Ureter (tissue), 1 donor: Measurements from ENCODE around the gene OPN1MW3. TPM values are rescaled to one million over a fixed set of nuclear protein-coding genes. Genes with fewer than 3 reads are reported as not detected.
"Not testable (repeated sequence)": the region's sequence is repeated elsewhere in the genome, so short reads cannot be mapped to it uniquely, and the experiment has no call there.

Experiments used
- DNase-seq: peaks from one replicate; pipeline ENCODE4 v3.0.0-alpha.2; 2020; ENCODE audit warnings: low spot score
- total RNA-seq: library from RNA; stranded (reverse); gene quantifications from one replicate; pipeline ENCODE4 v1.2.4, GENCODE V29; 2023
- donor health status: DM: yes; HTN: yes; CAD: no.

OPN1MW3 gene
- total RNA-seq, result not detected

- not testable (repeated sequence) for DNase-seq
Observed at GRCh38 chrX:154257282-154257681, at the start of gene OPN1MW3. Gene OPN1MW3 (plus strand): TSS chrX:154257582. CDS start chrX:154257620, 38 bp downstream.

- DNase-seq, result not testable (repeated sequence)
Observed at GRCh38 chrX:154209670-154210418, 47.5 kb upstream of the OPN1MW3 start.

- DNase-seq, result not testable (repeated sequence)
Observed at GRCh38 chrX:154211057-154211456, 46.3 kb upstream of the OPN1MW3 start.

GRCh38 chrX:154211499-154211898 is 45.9 kb upstream of the OPN1MW3 start:
- not testable (repeated sequence) for DNase-seq

- DNase-seq, result not testable (repeated sequence)
Observed at GRCh38 chrX:154219456-154219855, 37.9 kb upstream of the OPN1MW3 start, which contains the start of gene OPN1MW2. Gene OPN1MW2 (plus strand): TSS chrX:154219756. CDS start chrX:154219816, 60 bp downstream.

GRCh38 chrX:154225292-154225691 is 32.1 kb upstream of the OPN1MW3 start:
- not testable (repeated sequence) for DNase-seq

GRCh38 chrX:154226706-154227105 is 30.7 kb upstream of the OPN1MW3 start:
- DNase-seq, result not testable (repeated sequence)

GRCh38 chrX:154231443-154231842 is 25.9 kb upstream of the OPN1MW3 start:
- DNase-seq, result not testable (repeated sequence)

- not testable (repeated sequence) for DNase-seq
Observed at GRCh38 chrX:154233620-154234019, 23.8 kb upstream of the OPN1MW3 start.

GRCh38 chrX:154238939-154239559 is 18.3 kb upstream of the OPN1MW3 start:
- DNase-seq, result not testable (repeated sequence)

GRCh38 chrX:154239982-154240503 is 17.3 kb upstream of the OPN1MW3 start:
- not testable (repeated sequence) for DNase-seq

- DNase-seq, result not testable (repeated sequence)
Observed at GRCh38 chrX:154247377-154248045, 9.9 kb upstream of the OPN1MW3 start.

GRCh38 chrX:154248076-154248475 is 9.3 kb upstream of the OPN1MW3 start:
- not testable (repeated sequence) for DNase-seq

- DNase-seq, result not testable (repeated sequence)
Observed at GRCh38 chrX:154258711-154259110, 1.3 kb downstream of the OPN1MW3 start.

- DNase-seq, result not testable (repeated sequence)
Observed at GRCh38 chrX:154263072-154263471, 5.7 kb downstream of the OPN1MW3 start.

GRCh38 chrX:154269245-154269644 is 11.9 kb downstream of the OPN1MW3 start:
- not testable (repeated sequence) for DNase-seq

GRCh38 chrX:154284489-154285338 is 27.3 kb downstream of the OPN1MW3 start:
- not testable (repeated sequence) for DNase-seq

GRCh38 chrX:154286406-154286805 is 29.0 kb downstream of the OPN1MW3 start:
- DNase-seq, result not testable (repeated sequence)

- no peak for DNase-seq
Observed at GRCh38 chrX:154294791-154295574, 37.6 kb downstream of the OPN1MW3 start, which contains the start of gene TEX28. Gene TEX28 (minus strand): TSS chrX:154295124. CDS start chrX:154292117, 3,007 bp downstream.
